Measurements from ENCODE around the gene ANGPTL8. TPM values are rescaled to one million over a fixed set of nuclear protein-coding genes. Genes with fewer than 3 reads are reported as not detected.

The ANGPTL8 gene
- total RNA-seq, 3 donors from 2014 or later: not detected

DNA sequence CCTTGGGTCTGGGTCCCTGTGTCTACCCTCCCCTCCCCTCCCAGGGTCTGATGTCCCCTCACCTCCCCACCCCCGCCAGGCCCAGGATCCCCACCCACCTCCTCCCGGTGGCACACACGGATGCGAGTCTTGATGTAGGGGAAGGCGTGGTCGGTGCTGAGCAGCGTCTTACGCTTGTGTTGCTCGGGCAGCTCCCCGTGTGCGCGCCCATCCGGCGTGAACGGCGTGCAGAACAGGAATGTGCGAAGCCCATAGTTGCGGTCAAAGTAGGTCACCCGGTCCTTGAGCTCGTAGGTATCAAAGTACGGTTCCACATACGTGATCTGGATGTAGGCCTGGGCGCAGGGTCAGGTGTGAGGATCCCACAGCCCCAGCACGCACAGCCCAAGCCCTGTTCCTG, 37.6 kb upstream of the ANGPTL8 start:
- Histone ChIP-seq H3K9me3 (no peaks in the 10 kb centered on the region), H3K36me3 (ENCODE audit: low read depth) (no peaks in the 10 kb centered on the region), H3K4me3 (no peak overlapping the region), H3K4me1 (ENCODE audit: low read depth) (peaks cover 7% of the 10 kb centered on the region)
- no peak for DNase-seq
- intact Hi-C loops (cut with DNase I, micrococcal nuclease): loop anchor here in 1 of 2 donors (5.0 kb wide), 1 partner anchor 64 kb away; no protein-coding TSS in a partner anchor
- TF ChIP-seq, protein P1, sequence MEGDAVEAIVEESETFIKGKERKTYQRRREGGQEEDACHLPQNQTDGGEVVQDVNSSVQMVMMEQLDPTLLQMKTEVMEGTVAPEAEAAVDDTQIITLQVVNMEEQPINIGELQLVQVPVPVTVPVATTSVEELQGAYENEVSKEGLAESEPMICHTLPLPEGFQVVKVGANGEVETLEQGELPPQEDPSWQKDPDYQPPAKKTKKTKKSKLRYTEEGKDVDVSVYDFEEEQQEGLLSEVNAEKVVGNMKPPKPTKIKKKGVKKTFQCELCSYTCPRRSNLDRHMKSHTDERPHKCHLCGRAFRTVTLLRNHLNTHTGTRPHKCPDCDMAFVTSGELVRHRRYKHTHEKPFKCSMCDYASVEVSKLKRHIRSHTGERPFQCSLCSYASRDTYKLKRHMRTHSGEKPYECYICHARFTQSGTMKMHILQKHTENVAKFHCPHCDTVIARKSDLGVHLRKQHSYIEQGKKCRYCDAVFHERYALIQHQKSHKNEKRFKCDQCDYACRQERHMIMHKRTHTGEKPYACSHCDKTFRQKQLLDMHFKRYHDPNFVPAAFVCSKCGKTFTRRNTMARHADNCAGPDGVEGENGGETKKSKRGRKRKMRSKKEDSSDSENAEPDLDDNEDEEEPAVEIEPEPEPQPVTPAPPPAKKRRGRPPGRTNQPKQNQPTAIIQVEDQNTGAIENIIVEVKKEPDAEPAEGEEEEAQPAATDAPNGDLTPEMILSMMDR (IDR thresholded peaks at IDR 0.05): no peak
- ATAC-seq: no peak

DNA sequence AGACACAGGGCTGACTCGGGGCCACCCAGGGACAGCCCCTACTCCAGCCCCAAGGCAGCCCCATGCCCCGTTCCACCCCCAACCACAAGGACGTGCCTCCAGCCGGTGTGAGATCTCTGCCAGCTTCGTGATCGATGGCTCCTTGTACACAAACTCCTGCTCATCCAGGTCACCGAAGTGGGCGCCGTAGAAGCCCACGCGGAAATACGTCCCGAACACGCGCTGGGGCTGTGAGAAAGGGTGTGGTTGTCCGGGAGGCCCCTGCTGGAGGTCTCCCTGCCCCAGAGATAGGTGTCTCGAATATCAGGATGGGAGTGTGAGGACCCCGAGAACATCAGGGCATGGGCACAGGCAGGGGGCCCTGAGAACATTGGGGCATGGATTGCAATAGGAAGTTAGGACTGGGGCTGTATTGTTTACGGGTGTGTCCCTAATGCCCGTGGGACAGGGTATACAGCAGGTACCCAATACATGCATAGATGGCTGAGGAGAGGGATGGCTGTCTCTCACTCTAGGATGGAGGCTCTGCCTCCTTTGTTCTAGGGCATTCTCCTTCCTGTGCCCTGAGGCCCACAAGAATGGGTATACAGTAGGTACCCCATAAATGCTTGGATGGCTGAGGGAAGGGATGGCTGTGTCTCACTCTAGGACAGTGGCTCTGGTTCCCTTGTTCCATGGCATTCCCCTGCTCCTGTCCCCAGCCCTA, 36.8 kb upstream of the ANGPTL8 start:
- no peaks in the 10 kb centered on the region for H3K9me3 ChIP-seq
- H3K4me1 ChIP-seq (ENCODE audit: low read depth): peaks cover 7% of the 10 kb centered on the region
- intact Hi-C loops (cut with DNase I, micrococcal nuclease): loop anchor here in 1 of 2 donors (5.0 kb wide), 1 partner anchor 65 kb away; no protein-coding TSS in a partner anchor
- TF ChIP-seq, protein P1 (IDR thresholded peaks at IDR 0.05): no peak
- DNase-seq (no peak), ATAC-seq (no peak)
- no peaks in the 10 kb centered on the region for H3K36me3 ChIP-seq (ENCODE audit: low read depth)
- H3K4me3 ChIP-seq: no peak overlapping the region

DNA sequence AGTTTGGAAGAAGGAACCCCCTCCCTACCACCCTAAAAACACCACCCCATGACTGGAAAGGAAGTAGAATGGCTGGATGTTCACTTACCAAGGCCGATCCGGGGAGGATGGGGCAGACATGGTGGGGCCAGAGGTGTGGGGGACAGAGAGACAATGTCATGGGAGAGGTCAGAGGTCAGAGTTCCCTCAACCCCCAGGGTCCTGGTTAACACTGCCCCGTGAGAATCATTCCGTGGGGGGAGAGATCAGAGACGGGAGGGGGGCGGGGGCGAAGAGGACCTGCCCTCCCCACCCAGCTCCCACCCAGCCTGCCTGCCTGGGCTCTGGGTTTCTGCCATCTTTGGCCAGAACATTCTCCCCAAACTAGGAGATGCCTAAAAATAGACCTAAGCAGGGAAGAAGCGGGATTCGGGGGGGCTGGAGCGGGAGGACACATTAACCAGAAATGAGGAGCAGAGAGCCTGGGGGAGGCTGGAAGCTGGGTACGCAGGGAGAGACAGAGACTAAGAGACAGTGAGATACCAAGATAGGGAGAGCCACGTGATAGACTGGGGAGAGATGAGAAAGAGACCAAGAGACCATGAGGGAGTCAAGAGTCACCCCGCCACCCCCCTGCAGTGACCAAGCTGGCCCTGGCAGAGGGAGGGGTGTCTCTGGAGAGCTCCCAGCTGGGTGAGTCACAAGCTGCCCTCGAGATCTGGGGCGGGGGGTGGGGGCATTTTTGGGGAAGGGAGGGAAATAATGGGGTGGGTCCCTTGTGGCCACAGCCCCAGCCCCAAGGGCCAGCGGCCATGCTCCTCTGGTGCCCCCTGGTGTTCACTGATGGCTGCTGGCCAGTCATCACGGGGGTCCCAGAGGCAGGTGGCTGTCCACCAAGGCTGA, 36.0 kb upstream of the ANGPTL8 start:
- H3K4me3 ChIP-seq: no peak overlapping the region

DNA sequence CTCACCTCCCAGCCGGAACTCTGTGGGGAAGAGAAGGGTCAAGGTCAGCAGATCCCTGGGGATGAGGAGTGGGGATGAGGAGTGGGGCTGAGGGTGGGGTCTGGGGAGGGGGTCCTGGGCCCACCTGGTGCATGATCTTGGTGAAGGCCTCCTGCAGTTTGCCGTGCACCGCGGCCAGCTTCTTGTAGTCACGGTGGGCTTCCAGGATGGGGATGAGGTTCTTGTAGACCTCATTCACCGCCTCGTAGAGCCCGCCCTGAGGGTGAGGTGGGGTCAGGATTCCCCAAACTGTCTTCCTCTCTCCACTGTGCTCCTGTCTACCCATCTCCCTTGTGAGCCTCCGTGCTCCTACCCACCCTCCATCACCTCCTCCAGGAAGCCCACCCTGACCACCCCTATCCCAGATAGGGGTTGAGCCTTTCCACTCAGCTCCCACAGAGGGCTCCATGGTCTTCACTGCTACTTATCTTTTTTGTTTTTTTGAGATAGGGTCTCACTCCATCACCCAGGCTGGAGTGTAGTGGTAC, 35.3 kb upstream of the ANGPTL8 start:
- ATAC-seq (no peak), DNase-seq (no peak)
- Histone ChIP-seq H3K4me1 (ENCODE audit: low read depth) (no peaks in the 10 kb centered on the region), H3K36me3 (ENCODE audit: low read depth) (no peaks in the 10 kb centered on the region), H3K4me3 (no peak overlapping the region), H3K9me3 (no peaks in the 10 kb centered on the region)
- TF ChIP-seq, protein P1 (IDR thresholded peaks at IDR 0.05): no peak
- intact Hi-C loops (cut with DNase I, micrococcal nuclease): loop anchor here (2.0 to 5.0 kb wide), 2 partner anchors 67 kb away; no protein-coding TSS in a partner anchor

More for the DNA sequence above, 36.0 kb upstream of the ANGPTL8 start:
- DNase-seq (peak; percentile 70 to 74 (median 71)), ATAC-seq (peak; percentile 58)
- H3K9me3 ChIP-seq: no peaks in the 10 kb centered on the region
- no peaks in the 10 kb centered on the region for H3K36me3 ChIP-seq (ENCODE audit: low read depth)
- H3K4me1 ChIP-seq (ENCODE audit: low read depth): peaks cover under 1% of the 10 kb centered on the region
- TF ChIP-seq, protein P1 (IDR thresholded peaks at IDR 0.05): peak; percentile 58
- intact Hi-C loops (cut with DNase I, micrococcal nuclease): loop anchor here (2.0 to 5.0 kb wide), 2 partner anchors 66 to 67 kb away; no protein-coding TSS in a partner anchor

DNA sequence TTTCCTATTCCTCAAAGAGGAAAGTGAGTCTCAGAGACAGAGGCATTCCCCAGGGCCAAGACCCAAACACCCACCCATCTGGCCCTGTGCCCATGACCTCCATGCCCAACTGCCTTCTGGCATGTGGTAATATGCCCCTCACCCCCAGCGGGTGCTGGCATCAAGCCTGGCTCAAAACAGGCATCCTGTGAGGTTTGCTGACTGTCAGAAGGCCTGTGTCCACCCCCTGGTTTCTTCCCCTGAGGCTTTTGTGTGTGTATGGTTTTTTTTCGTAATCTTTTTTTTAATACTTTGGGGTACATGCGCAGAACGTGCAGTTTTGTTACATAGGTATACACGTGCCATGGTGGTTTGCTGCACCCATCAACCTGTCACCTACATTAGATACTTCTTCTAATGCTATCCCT, 34.5 kb upstream of the ANGPTL8 start:
- TF ChIP-seq, protein P1 (IDR thresholded peaks at IDR 0.05): no peak
- Histone ChIP-seq H3K4me1 (ENCODE audit: low read depth) (no peaks in the 10 kb centered on the region), H3K9me3 (no peaks in the 10 kb centered on the region), H3K36me3 (ENCODE audit: low read depth) (no peaks in the 10 kb centered on the region), H3K4me3 (no peak overlapping the region)
- intact Hi-C loops (cut with DNase I, micrococcal nuclease): loop anchor here (2.0 to 5.0 kb wide), 2 partner anchors 68 kb away; no protein-coding TSS in a partner anchor
- DNase-seq: no peak
- ATAC-seq: no peak

All from mucosa of descending colon (tissue), 3 donors.